Esophagus squamous epithelium (tissue), 5 donors: ENCODE data around the gene RAET1L. TPM values are rescaled to one million over a fixed set of nuclear protein-coding genes. Genes with fewer than 3 reads are reported as not detected.

Experiments used
- DNase-seq: peaks from one replicate; lab custom pipeline; 2025; lab: John Stamatoyannopoulos, UW
- H3K27ac ChIP-seq, 4 donors: fragments of 200-600 bp; sonication (generic); one replicate each; pipeline ENCODE4 v1.5.1; 2016 to 2019; ENCODE audit warnings: mild to moderate bottlenecking in 1 of 4
- H3K27me3 ChIP-seq, 4 donors: fragments of 200-600 bp; sonication (generic); 1 replicate in 3 of 4; 2 replicates in 1 of 4; pipeline versions ENCODE4 v1.5.1 to v1.6.0; 2017 to 2021; ENCODE audit warnings: antibody characterized with exemption in 1 of 4
- H3K36me3 ChIP-seq, 3 donors: fragments of 200-600 bp; sonication (generic); one replicate each; pipeline ENCODE4 v1.5.1; 2016 to 2019
- H3K4me1 ChIP-seq, 3 donors: fragments of 200-600 bp; sonication (generic); one replicate each; pipeline ENCODE4 v1.5.1; 2017 to 2019
- H3K4me3 ChIP-seq, 4 donors: fragments of 200-600 bp; sonication (generic); 1 replicate in 3 of 4; 2 replicates in 1 of 4; pipeline ENCODE4 v1.5.1; 2016 to 2019; ENCODE audit warnings: mild to moderate bottlenecking in 2 of 4, moderate library complexity in 1 of 4
- H3K9me3 ChIP-seq, 3 donors: fragments of 200-600 bp; sonication (generic); one replicate each; pipeline ENCODE4 v1.5.1; 2016 to 2019
- CTCF ChIP-seq, 6 experiments: fragments of 450-650 bp in 4 of 6; fragments of 200-600 bp in 2 of 6; sonication (generic) in 2 of 6; IDR thresholded peaks; one replicate each; pipeline ENCODE4 v1.5.1; 2016 to 2019; ENCODE audit warnings: antibody characterized with exemption in 6 of 6, mild to moderate bottlenecking in 4 of 6, moderate library complexity in 4 of 6
- POLR2A ChIP-seq, 4 donors: fragments of 450-650 bp; IDR thresholded peaks; one replicate each; pipeline ENCODE4 v1.6.1; 2017; ENCODE audit warnings: antibody characterized with exemption in 4 of 4, mild to moderate bottlenecking in 4 of 4, moderate library complexity in 3 of 4
- WGBS, 2 donors: methylation state at CpG; one replicate each; pipeline ENCODE4 v1.1.5; 2018; 5-methylcytosine and 5-hydroxymethylcytosine counted together
- intact Hi-C: fragments of 100-400 bp; cut with DNase I; formaldehyde crosslinking; loops from one replicate; pipeline ENCODE4 v1.15.0; 2022
- total RNA-seq, 4 donors: library from RNA; depleted of rRNA; stranded (reverse); fragments of >200 nt; gene quantifications; one replicate each; pipeline ENCODE4 v1.1.0, GENCODE V29; 2016
- donor health status: DM: yes; HTN: yes; CAD: no.

RAET1L gene
- total RNA-seq, 4 donors from 2014 or later, result 14.5 to 99.5 (median 62.5) TPM

GRCh38 chr6:149983145-149983544, 42.2 kb downstream of the RAET1L start:
- no peaks in the 10 kb centered on the region for H3K4me1 ChIP-seq
- peaks cover 15 to 91% (median 26%) of the 10 kb centered on the region in 4 donors for H3K27me3 ChIP-seq
- H3K9me3 ChIP-seq, result peaks cover 0 to 10% (median 0%) of the 10 kb centered on the region in 3 donors
- intact Hi-C loops, result no loop called here
- no peak overlapping the region for H3K27ac ChIP-seq
- DNase-seq, result no peak
- WGBS, 2 donors, result 24 to 34% methylated on average over 6 to 8 of the region's 9 CpGs
- no peaks in the 10 kb centered on the region for H3K36me3 ChIP-seq
- H3K4me3 ChIP-seq, result no peak overlapping the region
- TF ChIP-seq POLR2A (IDR thresholded peaks at IDR 0.05) (no peak), CTCF (IDR thresholded peaks at IDR 0.05) (no peak)

GRCh38 chr6:149979293-149979692, 46.0 kb downstream of the RAET1L start:
- 66 to 69% methylated on average over 6 of the region's 6 CpGs for WGBS, 2 donors
- TF ChIP-seq POLR2A (IDR thresholded peaks at IDR 0.05) (no peak), CTCF (IDR thresholded peaks at IDR 0.05) (no peak)
- no peaks in the 10 kb centered on the region for H3K36me3 ChIP-seq
- no peaks in the 10 kb centered on the region for H3K4me1 ChIP-seq
- H3K27ac ChIP-seq, result no peak overlapping the region
- intact Hi-C loops, result no loop called here
- no peaks in the 10 kb centered on the region for H3K9me3 ChIP-seq
- no peak for DNase-seq
- no peak overlapping the region for H3K4me3 ChIP-seq
- H3K27me3 ChIP-seq, result peaks cover 0 to 89% (median 3%) of the 10 kb centered on the region in 4 donors

GRCh38 chr6:149978610-149979009, 46.7 kb downstream of the RAET1L start:
- Histone ChIP-seq H3K4me3 (no peak overlapping the region), H3K27me3 (peaks cover 0 to 95% (median 3%) of the 10 kb centered on the region in 4 donors), H3K27ac (no peak overlapping the region), H3K36me3 (no peaks in the 10 kb centered on the region), H3K4me1 (no peaks in the 10 kb centered on the region), H3K9me3 (no peaks in the 10 kb centered on the region)
- DNase-seq, result no peak
- TF ChIP-seq POLR2A (IDR thresholded peaks at IDR 0.05), result no peak
- TF ChIP-seq CTCF (IDR thresholded peaks at IDR 0.05), result no peak
- intact Hi-C loops, result no loop called here

GRCh38 chr6:149977221-149977620, 48.1 kb downstream of the RAET1L start:
- no peaks in the 10 kb centered on the region for H3K4me1 ChIP-seq
- TF ChIP-seq POLR2A (IDR thresholded peaks at IDR 0.05) (no peak), CTCF (IDR thresholded peaks at IDR 0.05) (no peak)
- H3K36me3 ChIP-seq, result no peaks in the 10 kb centered on the region
- no peak overlapping the region for H3K4me3 ChIP-seq
- 57 to 76% methylated on average over 3 to 4 of the region's 4 CpGs for WGBS, 2 donors
- intact Hi-C loops, result no loop called here
- DNase-seq, result no peak
- H3K27ac ChIP-seq, result no peak overlapping the region
- H3K9me3 ChIP-seq, result no peaks in the 10 kb centered on the region
- peaks cover 0 to 96% (median 5%) of the 10 kb centered on the region in 4 donors for H3K27me3 ChIP-seq

- TF ChIP-seq CTCF (IDR thresholded peaks at IDR 0.05), result no peak
- no peak for TF ChIP-seq POLR2A (IDR thresholded peaks at IDR 0.05)
- H3K4me1 ChIP-seq, result no peaks in the 10 kb centered on the region
- intact Hi-C loops, result no loop called here
- H3K27me3 ChIP-seq, result peaks cover 0 to 97% (median 2%) of the 10 kb centered on the region in 4 donors
- H3K4me3 ChIP-seq, result no peak overlapping the region
- no peaks in the 10 kb centered on the region for H3K36me3 ChIP-seq
- H3K27ac ChIP-seq, result no peak overlapping the region
- no peak for DNase-seq
- no peaks in the 10 kb centered on the region for H3K9me3 ChIP-seq
Observed at GRCh38 chr6:149975400-149975799, 49.9 kb downstream of the RAET1L start.
